ENCODE data around the gene RARA. TPM values are rescaled to one million over a fixed set of nuclear protein-coding genes. Genes with fewer than 3 reads are reported as not detected.

Gene RARA
- total and polyA plus RNA-seq, 7 experiments from 2014 or later: 6.7 to 115 (median 42.9) TPM

DNA sequence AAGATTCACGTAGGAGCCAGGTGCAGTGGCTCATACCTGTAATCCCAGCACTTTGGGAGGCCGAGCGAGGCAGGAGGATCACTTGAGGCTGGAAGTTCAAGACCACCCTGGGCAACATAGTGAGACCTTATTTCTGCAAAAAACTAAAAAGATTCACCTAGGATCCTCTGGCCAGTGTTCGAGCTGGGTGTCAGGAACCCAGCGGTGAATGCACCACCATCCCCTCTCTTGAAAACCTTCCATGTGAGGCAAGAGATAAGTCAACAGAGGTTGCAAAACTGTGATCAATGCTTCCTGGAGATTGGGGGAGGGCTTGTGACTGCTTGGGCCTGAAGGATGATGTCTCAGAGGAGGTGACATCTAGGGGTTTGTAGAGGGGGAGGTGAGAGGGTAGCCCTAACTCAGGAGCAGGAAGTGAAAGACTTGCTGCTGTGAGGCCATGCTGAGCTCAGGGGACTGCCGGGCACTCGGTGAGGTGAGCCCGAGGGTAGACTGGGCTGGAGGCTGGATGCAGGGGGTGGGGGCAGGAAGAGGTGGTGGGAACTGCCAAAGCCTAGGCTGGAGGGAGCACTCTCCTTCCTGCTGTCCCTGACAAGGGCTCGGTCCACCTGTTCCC is 43.9 kb downstream of the RARA start:
- no peaks in the 10 kb centered on the region for H3K27me3 ChIP-seq (ENCODE audit: control insufficient read depth in 2 of 2, insufficient read depth in 2 of 2, low read length in 2 of 2)
- POLR2A ChIA-PET: interaction anchor here (0.7 to 3.9 kb wide), 6 partner anchors 21 to 1335 kb away, joined by 3 to 35 read pairs (median 8); partner anchors contain the start of gene RARA
- no peak overlapping the region for H3K27ac ChIP-seq (ENCODE audit: low read depth, low read length)
- ATAC-seq (peak; percentile 13), DNase-seq (no peak)
- H3K27ac Mint-ChIP-seq: peak overlapping the region in 6 of 9 donors; percentile 29 to 63 (median 50)
- H3K9me3 ChIP-seq (ENCODE audit: control insufficient read depth in 2 of 3, low read length in 3 of 3): no peaks in the 10 kb centered on the region
- peaks cover 6 to 16% (median 7%) of the 10 kb centered on the region in 5 donors for H3K36me3 Mint-ChIP-seq
- H3K36me3 ChIP-seq (ENCODE audit: control insufficient read depth in 2 of 3, insufficient read depth in 3 of 3, low read length in 3 of 3): peaks cover 2 to 73% (median 4%) of the 10 kb centered on the region in 3 experiments
- H3K4me1 Mint-ChIP-seq: peaks cover 7 to 31% (median 20%) of the 10 kb centered on the region in 7 donors
- intact Hi-C loops (cut with micrococcal nuclease): no loop called here
- no peak overlapping the region for H3K4me3 Mint-ChIP-seq
- no peak overlapping the region for H3K4me3 ChIP-seq (ENCODE audit: low read length)
- peaks cover 6% of the 10 kb centered on the region in 2 donors for H3K4me1 ChIP-seq (ENCODE audit: control insufficient read depth in 2 of 2, insufficient read depth in 2 of 2, low read length in 2 of 2)
- CTCF ChIA-PET: interaction anchor here (1.1 to 11.9 kb wide), 8 partner anchors 9 to 58 kb away, joined by 3 to 233 read pairs (median 8); no protein-coding TSS in a partner anchor
- H3K9me3 Mint-ChIP-seq: no peaks in the 10 kb centered on the region
- H3K27me3 Mint-ChIP-seq: no peaks in the 10 kb centered on the region

DNA sequence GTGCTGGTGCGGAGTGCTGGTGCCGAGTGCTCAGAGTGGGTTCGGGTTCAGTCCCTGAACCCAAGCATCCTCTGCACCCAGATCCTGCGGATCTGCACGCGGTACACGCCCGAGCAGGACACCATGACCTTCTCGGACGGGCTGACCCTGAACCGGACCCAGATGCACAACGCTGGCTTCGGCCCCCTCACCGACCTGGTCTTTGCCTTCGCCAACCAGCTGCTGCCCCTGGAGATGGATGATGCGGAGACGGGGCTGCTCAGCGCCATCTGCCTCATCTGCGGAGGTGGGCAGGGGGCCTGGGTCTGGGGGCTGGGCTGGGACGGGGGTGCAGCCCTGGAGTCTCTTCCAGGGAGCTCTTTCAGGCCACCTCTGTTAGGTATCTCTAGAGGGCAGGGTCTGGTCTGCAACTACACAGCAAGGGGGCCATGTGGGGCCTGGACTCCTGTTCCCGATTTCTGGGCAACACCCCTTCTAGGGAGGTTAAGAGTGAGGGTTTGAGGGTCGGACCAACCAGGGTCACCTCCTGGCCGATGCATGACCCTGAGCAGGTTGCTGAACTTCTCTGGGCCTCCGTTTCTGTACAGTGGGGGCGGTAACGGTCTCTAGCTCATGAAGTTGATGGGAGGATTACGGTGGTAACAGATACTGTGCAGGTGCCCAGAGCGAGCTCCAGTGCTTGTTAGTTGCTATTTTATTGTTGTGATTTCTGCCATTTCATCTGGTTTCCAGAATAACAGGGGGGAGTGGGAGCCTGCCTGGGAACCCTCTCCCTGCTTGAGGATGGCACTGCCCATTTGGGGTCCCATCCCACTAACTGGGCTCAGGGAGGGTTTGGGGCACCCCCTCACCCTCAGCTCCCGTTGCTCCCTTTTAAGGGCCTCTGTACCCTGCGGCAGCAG is 45.5 kb downstream of the RARA start:
- Mint-ChIP-seq H3K36me3 (peaks cover 4 to 11% (median 6%) of the 10 kb centered on the region in 5 donors), H3K4me3 (no peak overlapping the region), H3K9me3 (no peaks in the 10 kb centered on the region), H3K4me1 (peaks cover 8 to 28% (median 22%) of the 10 kb centered on the region in 7 donors), H3K27ac (peak overlapping the region in 5 of 9 donors; percentile 6 to 62 (median 32)), H3K27me3 (no peaks in the 10 kb centered on the region)
- Histone ChIP-seq H3K4me1 (ENCODE audit: control insufficient read depth in 2 of 2, insufficient read depth in 2 of 2, low read length in 2 of 2) (no peaks in the 10 kb centered on the region), H3K4me3 (ENCODE audit: low read length) (no peak overlapping the region), H3K36me3 (ENCODE audit: control insufficient read depth in 2 of 3, insufficient read depth in 3 of 3, low read length in 3 of 3) (peaks cover 0 to 65% (median 4%) of the 10 kb centered on the region in 3 experiments), H3K27me3 (ENCODE audit: control insufficient read depth in 2 of 2, insufficient read depth in 2 of 2, low read length in 2 of 2) (no peaks in the 10 kb centered on the region), H3K27ac (ENCODE audit: low read depth, low read length) (no peak overlapping the region), H3K9me3 (ENCODE audit: control insufficient read depth in 2 of 3, low read length in 3 of 3) (no peaks in the 10 kb centered on the region)
- DNase-seq (no peak), ATAC-seq (no peak)
- ChIA-PET CTCF (interaction anchor here (0.5 to 11.9 kb wide), 29 partner anchors 9 to 1314 kb away, joined by 3 to 233 read pairs (median 4); partner anchors contain the start of genes GJD3 and RARA), POLR2A (interaction anchor here (0.5 to 3.9 kb wide), 16 partner anchors 9 to 201 kb away, joined by 3 to 35 read pairs (median 4); no protein-coding TSS in a partner anchor)
- intact Hi-C loops (cut with micrococcal nuclease): loop anchor here (1.0 to 5.0 kb wide), 5 partner anchors 14 to 152 kb away; no protein-coding TSS in a partner anchor

DNA sequence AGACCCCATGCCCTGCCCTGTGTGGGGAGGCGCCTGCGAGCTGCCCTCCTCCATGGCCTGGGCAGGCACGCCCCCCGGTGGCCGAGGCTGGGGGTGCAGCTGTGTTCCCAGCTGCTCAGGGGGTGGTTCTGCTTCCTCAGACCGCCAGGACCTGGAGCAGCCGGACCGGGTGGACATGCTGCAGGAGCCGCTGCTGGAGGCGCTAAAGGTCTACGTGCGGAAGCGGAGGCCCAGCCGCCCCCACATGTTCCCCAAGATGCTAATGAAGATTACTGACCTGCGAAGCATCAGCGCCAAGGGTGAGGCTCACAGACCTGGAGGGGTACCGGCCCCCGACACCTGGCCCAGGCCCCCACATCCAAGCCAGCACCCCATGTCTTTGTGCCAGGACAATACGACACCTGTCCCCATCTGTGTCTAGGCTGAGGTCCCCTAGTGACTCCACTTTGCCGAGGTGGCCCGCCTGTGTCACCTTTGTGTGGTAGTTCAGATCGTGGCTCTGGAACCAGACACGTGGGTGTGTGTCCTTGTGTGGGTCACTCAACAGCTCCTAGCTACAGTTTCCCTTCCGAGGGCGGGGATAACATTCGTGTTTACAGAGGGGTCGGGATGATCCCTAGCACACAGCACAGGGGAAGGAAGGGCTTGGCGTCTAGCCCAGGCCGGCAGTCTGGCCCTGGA is 46.3 kb downstream of the RARA start:
- H3K27me3 ChIP-seq (ENCODE audit: control insufficient read depth in 2 of 2, insufficient read depth in 2 of 2, low read length in 2 of 2): no peaks in the 10 kb centered on the region
- DNase-seq (peak; percentile 63 to 93 (median 78)), ATAC-seq (peak; percentile 86)
- no peaks in the 10 kb centered on the region for H3K4me1 ChIP-seq (ENCODE audit: control insufficient read depth in 2 of 2, insufficient read depth in 2 of 2, low read length in 2 of 2)
- CTCF ChIA-PET: interaction anchor here (0.5 to 11.9 kb wide), 30 partner anchors 10 to 510 kb away, joined by 3 to 233 read pairs (median 4); partner anchors contain the start of genes GJD3 and RARA
- H3K4me1 Mint-ChIP-seq: peaks cover 8 to 25% (median 18%) of the 10 kb centered on the region in 7 donors
- peak overlapping the region in 5 of 9 donors; percentile 6 to 69 (median 32) for H3K27ac Mint-ChIP-seq
- POLR2A ChIA-PET: interaction anchor here (0.6 to 3.9 kb wide), 14 partner anchors 9 to 200 kb away, joined by 3 to 35 read pairs (median 6); no protein-coding TSS in a partner anchor
- no peaks in the 10 kb centered on the region for H3K9me3 Mint-ChIP-seq
- peaks cover 4 to 9% (median 6%) of the 10 kb centered on the region in 5 donors for H3K36me3 Mint-ChIP-seq
- H3K4me3 Mint-ChIP-seq: peak overlapping the region in 1 of 10 donors; percentile 32
- no peaks in the 10 kb centered on the region for H3K9me3 ChIP-seq (ENCODE audit: control insufficient read depth in 2 of 3, low read length in 3 of 3)
- peaks cover 0 to 5% (median 0%) of the 10 kb centered on the region in 5 donors for H3K27me3 Mint-ChIP-seq
- H3K36me3 ChIP-seq (ENCODE audit: control insufficient read depth in 2 of 3, insufficient read depth in 3 of 3, low read length in 3 of 3): peaks cover 0 to 57% (median 4%) of the 10 kb centered on the region in 3 experiments
- intact Hi-C loops (cut with micrococcal nuclease): loop anchor here (1.0 to 5.0 kb wide), 5 partner anchors 14 to 153 kb away; no protein-coding TSS in a partner anchor
- H3K4me3 ChIP-seq (ENCODE audit: low read length): no peak overlapping the region
- H3K27ac ChIP-seq (ENCODE audit: low read depth, low read length): no peak overlapping the region

DNA sequence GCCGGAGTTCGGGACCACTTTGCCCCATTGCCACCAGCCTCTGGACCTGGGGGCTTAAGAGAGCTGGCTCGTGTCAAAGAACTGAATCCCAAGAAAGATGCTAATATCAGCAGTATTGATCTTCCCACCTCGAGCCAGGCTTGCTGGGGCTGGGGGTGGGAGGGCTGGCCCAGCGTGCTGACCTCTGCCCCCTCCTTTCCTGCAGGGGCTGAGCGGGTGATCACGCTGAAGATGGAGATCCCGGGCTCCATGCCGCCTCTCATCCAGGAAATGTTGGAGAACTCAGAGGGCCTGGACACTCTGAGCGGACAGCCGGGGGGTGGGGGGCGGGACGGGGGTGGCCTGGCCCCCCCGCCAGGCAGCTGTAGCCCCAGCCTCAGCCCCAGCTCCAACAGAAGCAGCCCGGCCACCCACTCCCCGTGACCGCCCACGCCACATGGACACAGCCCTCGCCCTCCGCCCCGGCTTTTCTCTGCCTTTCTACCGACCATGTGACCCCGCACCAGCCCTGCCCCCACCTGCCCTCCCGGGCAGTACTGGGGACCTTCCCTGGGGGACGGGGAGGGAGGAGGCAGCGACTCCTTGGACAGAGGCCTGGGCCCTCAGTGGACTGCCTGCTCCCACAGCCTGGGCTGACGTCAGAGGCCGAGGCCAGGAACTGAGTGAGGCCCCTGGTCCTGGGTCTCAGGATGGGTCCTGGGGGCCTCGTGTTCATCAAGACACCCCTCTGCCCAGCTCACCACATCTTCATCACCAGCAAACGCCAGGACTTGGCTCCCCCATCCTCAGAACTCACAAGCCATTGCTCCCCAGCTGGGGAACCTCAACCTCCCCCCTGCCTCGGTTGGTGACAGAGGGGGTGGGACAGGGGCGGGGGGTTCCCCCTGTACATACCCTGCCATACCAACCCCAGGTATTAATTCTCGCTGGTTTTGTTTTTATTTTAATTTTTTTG is 47.1 kb downstream of the RARA start:
- H3K4me1 ChIP-seq (ENCODE audit: control insufficient read depth in 2 of 2, insufficient read depth in 2 of 2, low read length in 2 of 2): no peaks in the 10 kb centered on the region
- POLR2A ChIA-PET: interaction anchor here (0.6 to 1.8 kb wide), 4 partner anchors 34 to 63 kb away, joined by 3 to 13 read pairs (median 6); no protein-coding TSS in a partner anchor
- no peak overlapping the region for H3K4me3 ChIP-seq (ENCODE audit: low read length)
- H3K27me3 ChIP-seq (ENCODE audit: control insufficient read depth in 2 of 2, insufficient read depth in 2 of 2, low read length in 2 of 2): no peaks in the 10 kb centered on the region
- Mint-ChIP-seq H3K36me3 (peaks cover 4 to 9% (median 6%) of the 10 kb centered on the region in 5 donors), H3K4me1 (peaks cover 8 to 24% (median 16%) of the 10 kb centered on the region in 7 donors), H3K9me3 (no peaks in the 10 kb centered on the region), H3K27me3 (peaks cover 0 to 13% (median 6%) of the 10 kb centered on the region in 5 donors), H3K4me3 (no peak overlapping the region), H3K27ac (peak overlapping the region in 1 of 9 donors; percentile 69)
- ATAC-seq (no peak), DNase-seq (no peak)
- no peaks in the 10 kb centered on the region for H3K9me3 ChIP-seq (ENCODE audit: control insufficient read depth in 2 of 3, low read length in 3 of 3)
- CTCF ChIA-PET: interaction anchor here (1.0 to 11.9 kb wide), 10 partner anchors 11 to 291 kb away, joined by 3 to 233 read pairs (median 12); no protein-coding TSS in a partner anchor
- H3K27ac ChIP-seq (ENCODE audit: low read depth, low read length): no peak overlapping the region
- H3K36me3 ChIP-seq (ENCODE audit: control insufficient read depth in 2 of 3, insufficient read depth in 3 of 3, low read length in 3 of 3): peaks cover 0 to 50% (median 4%) of the 10 kb centered on the region in 3 experiments
- intact Hi-C loops (cut with micrococcal nuclease): loop anchor here (1.0 to 5.0 kb wide), 5 partner anchors 15 to 154 kb away; no protein-coding TSS in a partner anchor

Data from naive thymus-derived CD4-positive, alpha-beta T cell (primary cell).